Spinal cord (tissue), 10 donors: ENCODE results near the gene JAML. TPM values are rescaled to one million over a fixed set of nuclear protein-coding genes. Genes with fewer than 3 reads are reported as not detected.
A peak's percentile ranks its signal among the peaks of the same experiment; 100 is the strongest.

ENCODE experiments used
- DNase-seq, 6 donors: peaks; one replicate each; pipeline versions ENCODE4 v3.0.0 to v3.0.0-alpha.2; 2013 to 2015; ENCODE audit warnings: low spot score in 6 of 6, low read depth in 4 of 6
- H3K27ac ChIP-seq: one replicate; pipeline ENCODE4 v1.5.1; 2013; ENCODE audit warnings: low read depth, low read length, control low read depth
- H3K27me3 ChIP-seq: one replicate; pipeline ENCODE4 v1.6.1; 2013; ENCODE audit warnings: low read length; ENCODE audit not compliant: control insufficient read depth, insufficient read depth
- H3K36me3 ChIP-seq: one replicate; pipeline ENCODE4 v1.6.1; 2013; ENCODE audit warnings: low read length; ENCODE audit not compliant: control insufficient read depth, insufficient read depth
- H3K4me1 ChIP-seq: one replicate; pipeline ENCODE4 v1.6.1; 2013; ENCODE audit warnings: low read length; ENCODE audit not compliant: control insufficient read depth, insufficient read depth
- H3K4me3 ChIP-seq: one replicate; pipeline ENCODE4 v1.5.1; 2013; ENCODE audit warnings: low read depth, low read length, control low read depth
- H3K9me3 ChIP-seq: one replicate; pipeline ENCODE4 v1.6.1; 2013; ENCODE audit warnings: low read length; ENCODE audit not compliant: control insufficient read depth, insufficient read depth
- WGBS: methylation state at CpG from one replicate; pipeline ENCODE4 v1.1.5; 2013; ENCODE audit warnings: missing lambda C conversion rate; ENCODE audit not compliant: insufficient coverage; 5-methylcytosine and 5-hydroxymethylcytosine counted together
- polyA plus RNA-seq, 2 donors: library from polyadenylated mRNA; unstranded; fragments of 120-200 nt; gene quantifications; one replicate each; pipeline ENCODE4 v1.2.1, GENCODE V29; 2013; ENCODE audit not compliant: insufficient read length in 2 of 2
- small RNA-seq: library from RNA; depleted of rRNA; stranded (forward); fragments of <200 nt; gene quantifications from one replicate; pipeline ENCODE3, GENCODE V24; 2014; ENCODE audit warnings: low replicate concordance
- total RNA-seq, 2 donors: library from RNA; depleted of rRNA in 1 of 2; stranded (reverse); fragments of 120-200 nt in 1 of 2; fragments of >200 nt in 1 of 2; gene quantifications; one replicate each; pipeline versions ENCODE4 v1.2.3 to v1.2.4, GENCODE V29; 2013 to 2014
- donor health status: healthy.

Gene JAML
- total and polyA plus RNA-seq, 4 donors: 0.52 to 9.2 (median 5.2) TPM

DNA sequence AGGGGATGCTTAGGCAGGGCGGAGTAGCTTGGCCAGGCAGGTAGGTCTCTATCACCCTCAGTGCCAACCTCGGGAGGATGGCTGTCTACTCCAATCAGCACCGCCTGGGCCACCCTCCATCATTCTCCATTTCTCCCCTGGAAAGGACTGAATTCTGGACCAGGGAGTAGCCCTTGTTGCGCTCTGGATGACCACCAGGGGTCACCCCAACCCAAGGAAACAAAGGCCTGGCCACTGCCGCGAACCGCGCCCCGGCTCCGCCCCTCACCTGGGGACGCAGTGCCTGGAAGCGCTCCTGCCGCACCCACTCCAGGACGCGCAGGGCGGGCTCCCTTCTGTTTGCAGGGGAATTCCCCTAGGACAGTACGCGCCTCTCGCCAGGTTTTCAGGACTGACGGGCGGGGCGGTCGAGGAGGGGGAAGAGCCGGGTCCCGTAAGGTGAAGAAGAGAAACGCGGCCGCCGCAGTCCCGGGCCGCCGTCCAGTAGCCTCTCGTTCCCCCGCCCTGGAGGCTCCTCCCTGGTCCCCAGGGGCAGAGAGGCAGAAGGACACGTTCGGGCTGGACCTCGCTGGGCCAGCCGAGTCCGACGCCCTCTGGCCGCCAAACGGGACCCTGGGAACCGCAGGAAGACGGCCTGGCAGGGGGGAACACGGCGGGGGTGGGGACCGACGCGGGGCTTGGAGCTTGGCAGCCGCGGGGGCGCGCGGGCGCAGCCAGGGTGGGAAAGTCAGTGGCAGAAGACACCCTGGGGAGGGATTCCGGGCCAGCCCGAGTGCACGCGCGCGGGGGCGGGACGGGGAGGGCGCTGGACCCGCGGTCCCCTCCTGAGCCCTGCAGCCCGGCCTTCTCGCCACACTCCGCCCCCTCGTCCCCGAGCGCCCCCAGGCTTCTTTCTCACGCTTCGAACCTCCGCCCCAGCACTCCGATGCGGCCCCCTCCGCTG is 79.3 kb downstream of the JAML start:
- Histone ChIP-seq H3K9me3 (no peaks in the 10 kb centered on the region), H3K36me3 (peaks cover 2% of the 10 kb centered on the region), H3K4me1 (peaks cover 34% of the 10 kb centered on the region), H3K27me3 (peaks cover 11% of the 10 kb centered on the region), H3K27ac (no peak overlapping the region), H3K4me3 (peak overlapping the region; percentile 75)
- peak; percentile 50 to 94 (median 69) for DNase-seq
- WGBS: under 1% methylated on average over 74 of the region's 78 CpGs

DNA sequence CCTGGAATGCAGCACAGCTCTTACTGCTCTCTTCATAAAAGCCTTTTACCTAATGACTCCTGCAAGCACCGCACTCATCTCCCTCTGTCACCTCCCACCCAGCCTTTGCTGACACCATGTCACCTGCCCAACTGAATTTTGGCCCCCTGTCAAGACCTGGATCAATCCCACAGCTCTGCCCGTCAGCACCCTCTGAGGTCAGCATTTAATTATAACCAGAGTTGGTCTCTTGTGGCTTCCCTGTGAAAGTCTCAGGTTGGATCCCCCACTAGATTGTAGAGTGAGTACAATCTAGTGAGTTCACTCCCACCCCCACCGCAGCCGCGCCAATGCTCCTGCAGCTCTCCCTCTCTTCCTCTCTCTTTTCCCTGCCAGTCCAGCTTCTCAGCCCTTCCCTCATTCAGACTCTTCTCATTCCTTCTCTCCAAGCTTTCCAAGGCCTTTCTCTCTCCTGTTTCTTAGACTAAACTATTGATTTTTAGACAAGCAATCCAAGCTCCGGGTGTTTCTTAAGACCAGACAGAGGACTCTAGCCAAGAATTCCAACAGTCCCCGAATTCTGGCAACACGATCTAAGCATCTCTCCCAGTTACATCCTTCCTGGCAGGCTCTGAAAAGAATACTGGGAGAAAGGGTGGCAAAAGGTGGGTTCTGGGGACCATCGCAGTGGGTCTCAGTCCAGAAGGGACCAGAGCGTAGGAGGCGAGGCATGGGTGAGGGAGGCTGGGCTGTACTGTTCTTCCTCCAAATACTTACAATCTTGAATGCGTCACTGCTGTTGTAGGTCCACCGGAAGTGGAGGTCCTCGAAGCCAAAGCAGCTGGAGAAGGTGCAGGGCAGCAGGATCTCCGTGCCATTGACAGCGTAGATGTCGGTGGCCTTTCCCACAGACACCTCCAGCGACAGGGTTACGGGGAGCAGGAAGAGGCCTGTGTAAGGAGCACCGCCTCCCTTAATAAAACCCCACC is 80.2 kb downstream of the JAML start:
- peaks cover 2% of the 10 kb centered on the region for H3K36me3 ChIP-seq
- H3K4me1 ChIP-seq: peaks cover 30% of the 10 kb centered on the region
- no peaks in the 10 kb centered on the region for H3K9me3 ChIP-seq
- H3K27me3 ChIP-seq: peaks cover 14% of the 10 kb centered on the region
- no peak overlapping the region for H3K27ac ChIP-seq
- peak overlapping the region; percentile 75 for H3K4me3 ChIP-seq
- DNase-seq: peak in 2 of 6 donors; percentile 3 to 43
- 62% methylated on average over 8 of the region's 20 CpGs for WGBS

Small RNA genes lying within 50 kb of the gene (small RNA-seq; reads per million reads assigned to genes)
- not detected for gene HSPE1P18

Other genes starting within 250 kb of the JAML start
- 1 to 10 TPM; 6.3 to 7.2 TPM for gene IL10RA, start 238.6 kb downstream of the JAML start, total RNA-seq
- 1 to 10 TPM; 2.9 to 4.1 TPM for gene IL10RA, start 238.6 kb downstream of the JAML start, polyA plus RNA-seq
- under 1 TPM in 1 of 2 donors, not detected in 1; 0.30 TPM for gene TMPRSS4, start 147.9 kb downstream of the JAML start, total RNA-seq
- gene TMPRSS4, start 147.9 kb downstream of the JAML start, polyA plus RNA-seq: under 1 TPM; 0.26 to 0.70 TPM
- under 1 TPM; 0.06 to 0.10 TPM for gene SMIM35, start 138.0 kb downstream of the JAML start, total RNA-seq
- under 1 TPM in 1 of 2 donors, not detected in 1; 0.20 TPM for gene SMIM35, start 138.0 kb downstream of the JAML start, polyA plus RNA-seq
- gene SCN4B, start 72.2 kb downstream of the JAML start, total RNA-seq: 10 to 100 TPM; 12.5 to 30.5 TPM
- gene SCN4B, start 72.2 kb downstream of the JAML start, polyA plus RNA-seq: 10 to 100 TPM; 30.7 to 31.2 TPM
- gene SCN2B, start 48.4 kb downstream of the JAML start, total RNA-seq: 10 to 100 TPM; 12.6 to 24.6 TPM
- gene SCN2B, start 48.4 kb downstream of the JAML start, polyA plus RNA-seq: 10 to 100 TPM; 12.6 to 16.2 TPM
- gene MPZL3, start 27.4 kb upstream of the JAML start, total RNA-seq: 1 to 10 TPM; 4.2 to 5.8 TPM
- gene MPZL3, start 27.4 kb upstream of the JAML start, polyA plus RNA-seq: 1 to 10 TPM; 1.4 to 1.6 TPM
- 10 to 100 TPM; 19.5 to 50.6 TPM for gene MPZL2, start 39.3 kb upstream of the JAML start, total RNA-seq
- 10 to 100 TPM in 1 of 2 donors, 1 to 10 TPM in 1; 2.0 to 13.3 TPM for gene MPZL2, start 39.3 kb upstream of the JAML start, polyA plus RNA-seq
- under 1 TPM in 1 of 2 donors, not detected in 1; 0.20 TPM for gene CD3E, start 79.7 kb upstream of the JAML start, total RNA-seq
- gene CD3E, start 79.7 kb upstream of the JAML start, polyA plus RNA-seq: not detected
- gene CD3D, start 117.7 kb upstream of the JAML start, total RNA-seq: not detected
- not detected for gene CD3D, start 117.7 kb upstream of the JAML start, polyA plus RNA-seq
- gene CD3G, start 119.3 kb upstream of the JAML start, total RNA-seq: under 1 TPM; 0.17 to 0.20 TPM
- gene CD3G, start 119.3 kb upstream of the JAML start, polyA plus RNA-seq: under 1 TPM; 0.27 to 0.50 TPM
- 10 to 100 TPM; 56.9 to 62.8 TPM for gene UBE4A, start 134.6 kb upstream of the JAML start, total RNA-seq
- 10 to 100 TPM; 32.0 to 43.8 TPM for gene UBE4A, start 134.6 kb upstream of the JAML start, polyA plus RNA-seq
- gene ATP5MG, start 176.6 kb upstream of the JAML start, total RNA-seq: 100 to 1,000 TPM in 1 of 2 donors, 10 to 100 TPM in 1; 47.1 to 278 TPM
- 100 to 1,000 TPM; 381 to 398 TPM for gene ATP5MG, start 176.6 kb upstream of the JAML start, polyA plus RNA-seq
- 10 to 100 TPM; 45.6 to 66.8 TPM for gene KMT2A, start 211.5 kb upstream of the JAML start, total RNA-seq
- 10 to 100 TPM; 44.6 to 45.5 TPM for gene KMT2A, start 211.5 kb upstream of the JAML start, polyA plus RNA-seq